Amniotic epithelial cell (primary cell): ENCODE measurements around the gene BRCC3.
A peak's percentile ranks its signal among the peaks of the same experiment; 100 is the strongest.

Experiments
- DNase-seq: peaks from one replicate; pipeline ENCODE4 v3.0.0-alpha.2; 2010; ENCODE audit warnings: low read depth

BRCC3 gene

GRCh38 chrX:155056877-155057792 lies 14.2 kb upstream of the BRCC3 start:
- DNase-seq, result peak; percentile 62

GRCh38 chrX:155061760-155062159 lies 9.5 kb upstream of the BRCC3 start:
- no peak for DNase-seq

- DNase-seq, result peak; percentile 85
These were observed 6.1 kb upstream of the BRCC3 start for GRCh38 chrX:155065035-155065734.

GRCh38 chrX:155068165-155068564 lies 3.1 kb upstream of the BRCC3 start:
- DNase-seq, result peak; percentile 50

- no peak for DNase-seq
These were observed 1.9 kb upstream of the BRCC3 start for GRCh38 chrX:155069414-155069813.

- no peak for DNase-seq
These were observed 1.3 kb upstream of the BRCC3 start for GRCh38 chrX:155070038-155070437.

- no peak for DNase-seq
These were observed 689 bp upstream of the BRCC3 start for GRCh38 chrX:155070663-155070974.

GRCh38 chrX:155071694-155072280 lies 479 bp downstream of the BRCC3 start:
- no peak for DNase-seq

- DNase-seq, result peak; percentile 26
These were observed 15.0 kb downstream of the BRCC3 start for GRCh38 chrX:155086202-155086840.

GRCh38 chrX:155086961-155087735 lies 15.8 kb downstream of the BRCC3 start:
- DNase-seq, result peak; percentile 48

- DNase-seq, result peak; percentile 23
These were observed 23.3 kb downstream of the BRCC3 start for GRCh38 chrX:155094468-155095061.

- no peak for DNase-seq
These were observed 34.6 kb downstream of the BRCC3 start for GRCh38 chrX:155105919-155106318.

- DNase-seq, result no peak
These were observed 37.1 kb downstream of the BRCC3 start for GRCh38 chrX:155108427-155108826.

- DNase-seq, result no peak
These were observed 40.9 kb downstream of the BRCC3 start for GRCh38 chrX:155112171-155112570.

GRCh38 chrX:155113097-155113496 lies 41.8 kb downstream of the BRCC3 start:
- DNase-seq, result no peak

GRCh38 chrX:155115174-155115819 lies 44.0 kb downstream of the BRCC3 start:
- no peak for DNase-seq

GRCh38 chrX:155127465-155127864 lies 56.2 kb downstream of the BRCC3 start:
- no peak for DNase-seq

GRCh38 chrX:155127940-155128339 lies 56.6 kb downstream of the BRCC3 start:
- peak; percentile 7 for DNase-seq

GRCh38 chrX:155132110-155132509 lies 60.8 kb downstream of the BRCC3 start:
- DNase-seq, result no peak

GRCh38 chrX:155134255-155134654 lies 62.9 kb downstream of the BRCC3 start:
- no peak for DNase-seq
